Chondrocyte (in vitro differentiated cells): ENCODE measurements around the gene SH3BGR. TPM values are rescaled to one million over a fixed set of nuclear protein-coding genes. Genes with fewer than 3 reads are reported as not detected.

Experiments
- DNase-seq: peaks from one replicate; pipeline ENCODE4 v3.0.0; 2021; ENCODE audit warnings: mixed read lengths, low spot score
- H3K27ac Mint-ChIP-seq: one replicate; pipeline ENCODE4 v1.8.0; 2021; ENCODE audit warnings: mild to moderate bottlenecking, moderate library complexity, mixed read lengths; ENCODE audit not compliant: unreplicated experiment
- H3K27me3 Mint-ChIP-seq: 2 replicates; pipeline ENCODE4 v1.8.0; 2021; ENCODE audit warnings: low read depth, mixed read lengths
- H3K36me3 Mint-ChIP-seq: 2 replicates; pipeline ENCODE4 v1.8.0; 2021; ENCODE audit warnings: low read depth, mixed read lengths
- H3K4me1 Mint-ChIP-seq: 2 replicates; pipeline ENCODE4 v1.8.0; 2021; ENCODE audit warnings: low read depth, mild to moderate bottlenecking, mixed read lengths
- H3K4me3 Mint-ChIP-seq: one replicate; pipeline ENCODE4 v1.8.0; 2021; ENCODE audit warnings: mild to moderate bottlenecking, moderate library complexity, mixed read lengths; ENCODE audit not compliant: unreplicated experiment
- H3K9me3 Mint-ChIP-seq: 2 replicates; pipeline ENCODE4 v1.8.0; 2021; ENCODE audit warnings: low read depth, mixed read lengths
- CTCF ChIP-seq: fragments of 200-600 bp; sonication (generic); IDR thresholded peaks from 2 replicates; pipeline ENCODE4 v1.5.0; 2021; ENCODE audit warnings: antibody characterized with exemption, mild to moderate bottlenecking, moderate library complexity
- microRNA-seq: library from miRNA; unstranded; fragments of <30 nt; microRNA quantifications from one replicate; pipeline ENCODE4 v1.2.0, GENCODE V29; 2020; ENCODE audit warnings: borderline number of aligned reads
- total RNA-seq: library from RNA; stranded (reverse); gene quantifications from 3 replicates; pipeline ENCODE4 v1.2.1, GENCODE V29; 2021

The SH3BGR gene
- total RNA-seq, 1 donor from 2014 or later, result 3.3 TPM

- no peak overlapping the region for H3K4me3 Mint-ChIP-seq
- H3K27me3 Mint-ChIP-seq, result peaks cover 17% of the 10 kb centered on the region
- H3K4me1 Mint-ChIP-seq, result no peaks in the 10 kb centered on the region
- H3K9me3 Mint-ChIP-seq, result peaks cover 3% of the 10 kb centered on the region
- DNase-seq, result no peak
- H3K27ac Mint-ChIP-seq, result no peak overlapping the region
- no peak for TF ChIP-seq CTCF
- H3K36me3 Mint-ChIP-seq, result no peaks in the 10 kb centered on the region
Observed at GRCh38 chr21:39559511-39559910, 107.7 kb downstream of the SH3BGR start.

- H3K4me3 Mint-ChIP-seq, result no peak overlapping the region
- H3K27me3 Mint-ChIP-seq, result peaks cover 16% of the 10 kb centered on the region
- TF ChIP-seq CTCF, result no peak
- no peak overlapping the region for H3K27ac Mint-ChIP-seq
- H3K9me3 Mint-ChIP-seq, result peaks cover 3% of the 10 kb centered on the region
- no peaks in the 10 kb centered on the region for H3K36me3 Mint-ChIP-seq
- H3K4me1 Mint-ChIP-seq, result no peaks in the 10 kb centered on the region
- DNase-seq, result no peak
Observed at GRCh38 chr21:39561140-39561539, 109.4 kb downstream of the SH3BGR start.

- H3K27ac Mint-ChIP-seq, result no peak overlapping the region
- DNase-seq, result no peak
- H3K4me1 Mint-ChIP-seq, result no peaks in the 10 kb centered on the region
- H3K27me3 Mint-ChIP-seq, result peaks cover 10% of the 10 kb centered on the region
- TF ChIP-seq CTCF, result no peak
- H3K36me3 Mint-ChIP-seq, result no peaks in the 10 kb centered on the region
- no peak overlapping the region for H3K4me3 Mint-ChIP-seq
- H3K9me3 Mint-ChIP-seq, result peaks cover 3% of the 10 kb centered on the region
Observed at GRCh38 chr21:39562791-39563770, 111.3 kb downstream of the SH3BGR start.

DNA sequence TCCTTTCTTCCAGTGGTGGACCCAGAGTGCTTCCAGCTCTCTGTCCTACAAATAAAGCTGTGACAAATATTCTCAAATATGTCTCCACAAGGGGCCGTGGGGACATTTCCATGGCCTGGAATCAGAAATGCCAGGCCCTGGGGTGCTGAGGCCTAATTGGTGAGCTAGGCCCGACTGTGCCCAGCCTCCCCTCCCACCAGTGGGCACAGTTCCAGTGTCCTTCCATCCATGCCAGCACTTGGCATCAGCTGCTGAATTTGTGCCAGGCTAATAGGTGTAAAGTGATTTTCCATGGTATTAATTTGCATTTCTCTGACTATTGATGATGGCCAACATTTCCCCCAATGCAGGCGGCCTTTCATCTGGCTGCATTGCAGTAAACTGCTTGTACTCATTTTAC lies 112.4 kb downstream of the SH3BGR start:
- Mint-ChIP-seq H3K27ac (no peak overlapping the region), H3K36me3 (no peaks in the 10 kb centered on the region), H3K4me3 (no peak overlapping the region), H3K4me1 (no peaks in the 10 kb centered on the region), H3K9me3 (no peaks in the 10 kb centered on the region), H3K27me3 (peaks cover 8% of the 10 kb centered on the region)
- no peak for TF ChIP-seq CTCF
- no peak for DNase-seq

Small RNA genes within 50 kb of the gene (microRNA-seq; reads per million reads assigned to microRNA genes)
- gene MIR6508, result not detected

Other genes with a start within 250 kb of the SH3BGR start
- gene BRWD1, start 138.3 kb upstream of the SH3BGR start, total RNA-seq, result 26.5 to 33.0 TPM (median 28.4 TPM) in 3 replicates
- 218 to 266 TPM (median 230 TPM) in 3 replicates for gene HMGN1, start 102.9 kb upstream of the SH3BGR start, total RNA-seq
- gene LCA5L, start 6.2 kb upstream of the SH3BGR start, total RNA-seq, result 0.56 to 2.4 TPM (median 0.92 TPM) in 3 replicates
- gene B3GALT5, start 161.0 kb downstream of the SH3BGR start, total RNA-seq, result 0.03 to 0.05 TPM in 2 of 3 replicates, not detected in the other